GM21360 (cell line): Measurements from ENCODE around the gene NRXN2.
"Not testable (repeated sequence)": the region's sequence is repeated elsewhere in the genome, so short reads cannot be mapped to it uniquely, and the experiment has no call there.

ENCODE experiments used
- ATAC-seq: cut with Tn5 transposase; IDR thresholded peaks from one replicate; pipeline ENCODE4 v1.9.1; 2021; ENCODE audit warnings: mild to moderate bottlenecking, moderate library complexity; ENCODE audit not compliant: unreplicated experiment

NRXN2 gene

DNA sequence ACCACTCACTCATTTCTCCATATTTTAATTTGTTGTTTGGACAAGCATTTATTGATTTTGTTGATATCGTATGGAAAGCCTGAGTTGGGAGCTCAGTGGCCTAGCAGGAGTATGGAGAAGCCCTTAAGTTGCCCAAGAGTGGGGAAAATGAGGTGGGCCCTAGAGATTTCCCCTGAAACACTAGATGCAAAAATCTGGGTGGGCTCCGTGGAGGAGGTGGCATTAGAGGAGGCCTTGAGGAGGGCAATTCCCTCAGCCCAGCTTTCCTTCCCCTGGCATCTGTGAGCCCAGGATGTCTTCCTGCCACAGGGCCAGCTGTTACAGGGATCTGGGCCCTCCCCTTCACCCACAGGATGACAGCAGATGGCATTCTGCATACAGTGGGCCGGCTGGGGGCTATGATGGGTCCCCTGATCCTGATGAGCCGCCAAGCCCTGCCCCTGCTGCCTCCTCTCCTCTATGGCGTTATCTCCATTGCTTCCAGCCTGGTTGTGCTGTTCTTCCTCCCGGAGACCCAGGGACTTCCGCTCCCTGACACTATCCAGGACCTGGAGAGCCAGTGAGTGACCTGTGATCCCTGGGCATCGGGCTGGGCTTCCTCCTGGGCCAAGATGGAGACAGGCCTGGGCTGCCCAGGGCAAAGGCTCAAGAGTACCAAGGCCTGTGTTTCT is 153.6 kb downstream of the NRXN2 start:
- ATAC-seq: no peak

DNA sequence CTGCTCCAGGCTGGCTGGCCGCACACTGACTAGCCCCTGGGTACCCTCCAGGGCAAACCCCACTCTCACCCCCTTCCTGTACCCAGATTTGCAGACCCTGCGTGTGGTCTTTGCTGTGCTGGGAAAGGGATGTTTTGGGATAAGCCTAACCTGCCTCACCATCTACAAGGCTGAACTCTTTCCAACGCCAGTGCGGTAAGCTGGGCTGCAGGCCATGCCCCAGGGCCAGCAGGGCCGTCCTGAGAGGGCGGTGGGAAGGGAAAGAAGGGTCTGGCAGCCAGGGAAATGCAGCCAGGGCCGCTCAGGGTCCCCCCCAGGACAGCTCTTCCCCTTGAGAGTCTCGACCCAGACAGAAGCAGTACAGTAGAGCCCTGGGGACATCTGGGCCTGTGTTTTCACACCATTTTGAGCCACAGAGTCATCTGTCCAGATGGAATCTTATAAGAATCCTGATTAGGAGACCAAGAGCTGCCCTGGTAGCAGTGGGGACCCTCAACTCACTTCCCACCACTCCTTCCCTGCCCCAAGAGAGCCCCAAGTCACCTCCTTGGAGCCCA is 154.3 kb downstream of the NRXN2 start:
- no peak for ATAC-seq

DNA sequence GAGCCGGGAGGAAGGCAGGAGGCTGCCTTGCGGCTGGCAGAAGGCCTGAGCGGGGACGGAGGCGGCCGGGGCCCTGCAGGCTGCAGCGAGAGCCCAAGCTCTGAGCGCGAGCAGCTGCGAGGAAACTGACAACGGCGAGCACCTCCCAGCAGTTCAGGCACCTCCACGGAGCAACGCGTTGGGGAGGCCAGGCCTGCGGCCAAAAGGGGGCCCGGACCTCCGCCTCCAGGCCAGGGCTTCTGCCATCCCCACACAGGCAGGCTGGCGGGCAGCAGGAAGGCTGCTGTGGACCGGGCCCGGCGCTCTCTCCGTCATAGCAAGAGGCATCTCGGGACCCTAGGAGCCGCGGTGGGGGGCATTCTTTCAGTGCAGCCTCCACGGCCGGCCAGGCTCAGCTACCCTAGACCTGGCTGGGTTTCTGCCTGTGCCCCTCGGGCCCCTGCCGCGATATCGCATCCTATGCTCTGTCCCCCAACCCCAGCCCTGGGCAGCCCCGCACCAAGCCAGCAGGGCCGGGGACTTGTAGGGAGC is 154.9 kb downstream of the NRXN2 start:
- no peak for ATAC-seq

DNA sequence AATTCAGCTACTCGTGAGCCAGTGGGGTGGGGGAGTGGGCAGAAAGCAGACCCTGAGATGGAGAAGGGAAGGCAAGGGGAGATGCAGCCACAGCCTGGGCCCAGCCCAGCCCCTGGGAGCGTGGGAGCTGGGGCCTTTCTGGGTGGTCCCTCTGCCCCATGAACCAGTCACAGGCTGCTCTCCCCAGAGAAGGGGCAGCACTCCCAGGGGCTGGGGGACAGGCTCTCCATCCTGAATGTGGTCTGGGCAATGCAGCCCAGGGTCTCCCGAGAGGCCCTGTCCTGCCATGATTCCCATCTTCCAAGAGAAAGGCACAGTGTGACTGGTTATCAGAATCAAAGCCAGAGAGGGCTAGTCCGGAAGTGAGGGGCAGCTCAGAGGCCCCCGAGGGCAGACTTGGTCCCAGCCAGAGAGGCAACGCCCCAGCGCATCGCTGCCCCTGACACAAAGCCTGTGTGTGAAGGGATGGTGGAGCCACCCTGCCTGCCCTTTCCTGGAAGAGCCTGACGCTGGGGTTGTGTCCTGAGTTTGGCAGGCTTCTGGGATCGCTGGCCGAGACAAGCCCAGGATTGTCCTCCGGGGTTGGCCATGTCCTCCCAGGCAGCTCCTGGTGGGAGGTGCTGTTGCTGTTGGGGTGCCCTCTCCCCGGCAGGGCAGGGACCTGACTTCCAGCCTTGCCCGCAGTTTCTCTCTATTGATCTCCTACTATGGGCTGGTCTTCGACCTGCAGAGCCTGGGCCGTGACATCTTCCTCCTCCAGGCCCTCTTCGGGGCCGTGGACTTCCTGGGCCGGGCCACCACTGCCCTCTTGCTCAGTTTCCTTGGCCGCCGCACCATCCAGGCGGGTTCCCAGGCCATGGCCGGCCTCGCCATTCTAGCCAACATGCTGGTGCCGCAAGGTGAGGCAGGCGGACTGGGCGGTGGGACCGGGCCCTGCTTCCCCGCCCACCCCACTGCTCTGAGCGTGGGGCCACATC is 155.8 kb downstream of the NRXN2 start:
- ATAC-seq: no peak

DNA sequence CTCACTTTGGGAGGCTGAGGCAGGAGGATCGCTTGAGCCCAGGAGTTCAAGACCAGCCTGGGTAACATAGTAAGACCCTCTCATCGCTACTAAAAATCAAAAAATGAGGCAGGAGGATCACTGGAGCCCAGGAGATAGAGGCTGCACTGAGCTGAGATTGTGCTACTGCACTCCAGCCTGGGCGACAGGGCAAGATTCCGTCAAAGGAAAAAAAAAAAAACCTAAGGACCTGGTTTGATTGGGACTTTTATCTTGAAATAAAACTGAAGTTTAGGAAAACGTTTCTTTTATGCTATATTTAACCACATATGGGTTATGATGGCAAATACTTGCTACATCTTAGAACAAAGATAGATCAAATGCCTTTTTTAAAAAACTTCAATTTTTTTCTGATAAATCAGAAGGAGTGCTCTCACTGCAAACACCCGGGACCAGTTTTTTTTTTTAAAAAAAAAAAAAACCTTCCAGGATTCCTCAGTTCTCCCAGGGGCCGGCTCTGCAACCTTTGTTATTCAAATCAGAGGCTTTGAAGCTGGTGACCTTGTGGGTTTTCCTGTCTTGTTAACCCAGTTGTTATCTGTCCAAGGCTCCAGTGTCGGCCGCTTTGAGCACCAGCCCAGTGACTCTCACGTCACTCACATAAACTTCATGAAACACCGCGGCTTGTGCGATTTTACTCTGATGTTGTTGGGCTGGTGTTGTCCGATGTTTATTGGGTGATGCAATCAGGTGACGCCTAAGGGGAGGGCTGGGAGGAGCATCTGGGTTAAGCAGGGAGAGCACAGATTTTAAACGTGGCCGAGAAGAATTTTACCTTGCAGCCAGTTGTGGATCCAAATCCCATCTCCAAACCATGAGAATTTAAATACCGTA is 156.7 kb downstream of the NRXN2 start:
- ATAC-seq: no peak

DNA sequence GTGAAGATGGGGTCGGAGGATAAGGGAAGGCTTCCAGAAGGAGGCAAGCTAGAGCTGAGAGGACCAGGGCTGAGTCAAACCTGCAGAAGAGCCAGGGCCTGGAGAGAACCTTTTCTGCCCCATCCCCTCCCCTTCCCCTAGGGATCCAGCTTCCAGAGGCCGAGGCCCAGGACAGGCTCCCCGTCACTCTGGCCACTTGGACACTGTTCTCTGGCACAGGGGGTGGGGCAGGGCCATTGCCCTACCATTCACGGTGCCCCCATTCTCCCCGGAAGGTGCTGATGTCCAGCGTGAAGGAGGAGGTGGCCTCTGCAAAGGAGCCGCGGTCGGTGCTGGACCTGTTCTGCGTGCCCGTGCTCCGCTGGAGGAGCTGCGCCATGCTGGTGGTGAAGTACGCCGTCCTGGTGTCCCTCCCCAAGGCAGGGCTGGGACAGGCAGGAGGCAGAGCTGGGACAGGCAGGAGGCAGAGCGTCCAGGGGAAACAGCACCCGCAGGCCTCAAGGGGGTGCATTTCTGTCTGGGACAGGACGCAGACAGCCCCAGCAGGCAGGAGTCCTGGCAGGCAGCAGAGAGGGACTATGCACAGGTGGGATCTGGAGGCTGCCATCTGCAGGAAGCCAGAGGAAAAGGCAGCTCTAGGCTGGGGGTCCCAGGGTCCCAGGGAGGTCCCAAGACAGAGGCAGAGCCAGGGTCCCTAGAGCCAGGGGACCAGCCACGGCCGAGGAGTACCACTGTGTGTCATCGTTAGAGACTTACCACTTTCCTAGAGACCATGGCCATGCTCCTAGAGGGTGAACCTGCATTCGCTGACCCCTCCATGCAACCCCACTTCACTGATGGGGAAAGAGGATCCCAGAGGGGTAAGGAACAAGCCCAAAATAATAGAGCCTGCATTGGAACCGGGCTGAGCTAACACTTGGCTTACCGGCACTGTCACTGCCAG is 157.8 kb downstream of the NRXN2 start:
- ATAC-seq: no peak

DNA sequence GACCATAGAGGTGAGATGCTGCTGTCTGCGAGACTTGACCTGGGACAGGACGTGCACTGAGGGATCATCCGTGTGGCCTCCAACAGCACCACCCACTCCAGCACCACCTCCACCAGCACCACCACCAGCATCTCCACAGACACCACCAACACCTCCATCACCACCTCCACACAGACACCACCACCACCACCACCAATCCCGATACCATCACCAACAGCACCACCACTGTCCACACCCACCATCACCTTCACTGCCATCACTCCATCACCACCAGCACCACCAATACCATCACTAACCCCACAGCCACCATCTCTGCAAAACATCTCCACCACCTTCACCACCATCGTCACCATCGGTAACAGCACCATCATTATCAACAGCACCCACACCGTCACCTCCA is 158.6 kb downstream of the NRXN2 start:
- ATAC-seq: no peak

DNA sequence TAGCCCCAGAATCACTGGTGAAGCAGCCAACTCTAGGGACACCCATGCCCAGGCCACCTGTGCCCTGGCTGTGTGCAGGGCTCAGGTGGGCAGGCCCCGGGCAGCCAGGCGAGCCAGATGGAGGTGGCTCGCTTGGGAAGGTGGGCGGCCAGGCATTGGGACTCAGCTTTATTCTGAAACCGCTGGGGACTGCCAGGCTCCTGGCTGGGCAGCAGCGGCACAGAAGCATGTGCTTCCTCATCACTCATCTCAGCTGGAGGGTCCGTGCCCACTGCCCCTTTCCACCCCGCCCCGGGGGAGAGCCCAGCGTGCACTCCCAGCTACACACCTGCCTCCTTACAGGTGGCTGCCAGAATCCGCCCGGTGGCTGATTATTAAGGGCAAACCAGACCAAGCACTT is 159.0 kb downstream of the NRXN2 start:
- ATAC-seq: no peak

DNA sequence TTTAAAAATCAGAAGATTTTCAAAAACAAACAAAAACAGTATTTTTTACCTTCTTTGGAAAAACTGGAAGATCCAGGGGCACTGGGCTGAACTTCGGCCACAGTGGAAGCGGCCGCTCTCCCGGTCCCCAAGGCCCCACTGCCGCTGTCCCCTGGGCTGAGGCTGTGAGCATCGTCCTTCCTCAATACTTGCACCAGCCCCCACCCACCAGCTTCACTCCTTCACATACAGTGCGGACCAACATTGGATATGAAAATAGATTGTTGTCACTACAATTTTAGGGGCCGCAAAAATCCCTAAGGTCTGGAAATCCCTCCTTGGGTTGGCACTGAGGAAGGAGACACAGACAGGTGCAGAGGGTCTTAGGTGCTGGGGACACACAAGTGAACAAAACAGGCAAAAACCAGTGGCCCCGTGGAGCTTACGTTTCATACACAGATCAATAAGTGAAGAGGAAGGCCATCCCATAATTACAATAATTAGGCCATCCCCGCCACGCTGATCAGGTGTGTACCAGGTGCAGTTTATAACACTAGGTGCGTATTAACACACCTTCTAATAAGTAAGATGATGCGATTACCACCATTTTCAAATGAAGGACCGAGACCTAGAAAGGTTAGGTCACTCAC is 160.2 kb downstream of the NRXN2 start:
- no peak for ATAC-seq

DNA sequence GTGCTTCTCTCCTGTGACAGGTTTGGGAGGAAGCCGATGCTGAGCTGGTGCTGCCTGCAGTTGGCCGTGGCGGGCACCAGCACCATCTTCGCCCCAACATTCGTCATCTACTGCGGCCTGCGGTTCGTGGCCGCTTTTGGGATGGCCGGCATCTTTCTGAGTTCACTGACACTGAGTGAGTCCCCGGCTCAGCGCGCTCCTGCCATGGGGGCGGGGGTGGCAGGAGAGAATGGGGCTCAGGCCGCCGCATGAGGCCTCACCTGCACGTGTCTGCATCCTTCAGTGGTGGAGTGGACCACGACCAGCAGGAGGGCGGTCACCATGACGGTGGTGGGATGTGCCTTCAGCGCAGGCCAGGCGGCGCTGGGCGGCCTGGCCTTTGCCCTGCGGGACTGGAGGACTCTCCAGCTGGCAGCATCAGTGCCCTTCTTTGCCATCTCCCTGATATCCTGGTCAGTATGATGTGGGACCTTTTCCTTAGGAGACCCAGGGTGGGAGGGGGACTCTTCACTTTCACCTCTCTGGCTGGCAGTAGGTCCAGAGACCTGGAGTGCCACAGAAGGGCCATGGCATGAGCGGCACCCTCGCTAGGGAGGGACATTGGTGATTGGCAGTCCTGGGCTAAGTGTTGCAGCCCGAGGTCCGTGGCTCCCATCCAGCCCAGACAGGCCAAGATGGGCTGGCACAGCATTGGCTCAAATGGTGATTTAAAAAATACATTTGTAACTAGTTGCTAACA is 160.8 kb downstream of the NRXN2 start:
- no peak for ATAC-seq

DNA sequence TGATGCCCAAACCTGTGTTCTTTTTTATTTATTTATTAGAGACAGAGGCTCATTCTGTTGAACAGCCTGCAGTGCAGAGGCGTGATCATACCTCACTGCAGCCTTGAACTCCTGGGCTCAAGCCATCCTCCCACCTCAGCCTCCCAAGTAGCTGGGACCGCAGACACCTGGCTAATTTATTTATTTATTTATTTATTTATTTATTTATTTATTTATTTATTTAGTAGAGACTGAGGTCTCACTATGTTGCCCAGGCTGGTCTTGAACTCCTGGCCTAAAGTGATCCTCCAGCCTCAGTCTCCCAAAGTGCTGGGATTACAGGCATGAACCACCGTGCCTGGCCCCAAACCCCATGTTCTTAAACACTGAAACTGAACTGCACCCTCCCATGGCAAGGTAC is 161.6 kb downstream of the NRXN2 start:
- not testable (repeated sequence) for ATAC-seq

DNA sequence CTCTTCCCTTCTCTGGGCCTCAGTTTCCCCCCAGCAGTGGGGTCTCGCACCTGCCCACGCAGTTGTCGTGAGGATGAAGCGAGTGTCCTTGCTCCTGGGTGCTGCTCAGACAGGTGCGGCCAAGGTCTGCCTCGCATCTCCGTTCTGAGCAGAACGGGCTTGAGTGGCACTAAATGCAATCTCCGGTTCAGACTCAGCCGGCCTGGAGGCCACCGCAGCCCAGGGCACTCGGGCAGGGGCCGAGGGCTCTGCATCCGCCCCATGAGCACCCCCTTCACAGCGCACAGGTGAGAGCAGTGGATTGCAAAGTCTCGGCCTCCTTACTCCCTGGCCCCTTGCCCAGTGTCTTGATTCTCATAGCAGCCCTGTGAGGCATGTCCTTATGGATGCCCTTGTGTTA is 162.1 kb downstream of the NRXN2 start:
- ATAC-seq: no peak

DNA sequence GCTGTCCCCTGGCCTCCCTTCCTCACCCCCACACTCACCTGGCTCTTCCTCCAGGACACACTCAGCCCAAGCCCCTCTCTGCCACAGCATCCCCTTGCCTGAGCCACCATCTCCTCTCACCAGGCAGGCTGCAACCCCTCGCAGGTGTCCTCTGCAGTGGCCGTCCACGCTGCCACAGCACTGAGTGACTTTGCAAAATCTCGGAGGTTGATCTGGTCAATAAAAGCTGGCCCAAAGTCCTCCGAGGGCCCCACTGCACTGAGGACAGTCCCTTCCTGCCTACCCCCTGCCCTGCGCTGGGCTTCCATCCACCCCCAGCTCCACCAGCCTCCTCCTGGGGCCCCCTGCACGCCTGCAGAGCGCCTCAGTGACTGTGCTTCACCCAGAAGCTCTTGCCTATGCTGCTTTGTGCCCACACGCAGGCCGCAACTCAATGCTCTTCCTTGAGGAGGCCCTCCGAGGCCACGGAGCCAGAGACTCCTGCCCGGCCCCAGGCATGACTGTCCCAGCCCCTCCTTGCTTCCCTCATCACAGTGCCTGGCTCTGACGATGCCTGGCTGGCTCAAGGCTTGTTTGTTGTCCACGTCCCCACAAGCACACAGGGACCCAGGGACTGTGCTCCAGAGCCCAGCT is 162.7 kb downstream of the NRXN2 start:
- ATAC-seq: no peak

DNA sequence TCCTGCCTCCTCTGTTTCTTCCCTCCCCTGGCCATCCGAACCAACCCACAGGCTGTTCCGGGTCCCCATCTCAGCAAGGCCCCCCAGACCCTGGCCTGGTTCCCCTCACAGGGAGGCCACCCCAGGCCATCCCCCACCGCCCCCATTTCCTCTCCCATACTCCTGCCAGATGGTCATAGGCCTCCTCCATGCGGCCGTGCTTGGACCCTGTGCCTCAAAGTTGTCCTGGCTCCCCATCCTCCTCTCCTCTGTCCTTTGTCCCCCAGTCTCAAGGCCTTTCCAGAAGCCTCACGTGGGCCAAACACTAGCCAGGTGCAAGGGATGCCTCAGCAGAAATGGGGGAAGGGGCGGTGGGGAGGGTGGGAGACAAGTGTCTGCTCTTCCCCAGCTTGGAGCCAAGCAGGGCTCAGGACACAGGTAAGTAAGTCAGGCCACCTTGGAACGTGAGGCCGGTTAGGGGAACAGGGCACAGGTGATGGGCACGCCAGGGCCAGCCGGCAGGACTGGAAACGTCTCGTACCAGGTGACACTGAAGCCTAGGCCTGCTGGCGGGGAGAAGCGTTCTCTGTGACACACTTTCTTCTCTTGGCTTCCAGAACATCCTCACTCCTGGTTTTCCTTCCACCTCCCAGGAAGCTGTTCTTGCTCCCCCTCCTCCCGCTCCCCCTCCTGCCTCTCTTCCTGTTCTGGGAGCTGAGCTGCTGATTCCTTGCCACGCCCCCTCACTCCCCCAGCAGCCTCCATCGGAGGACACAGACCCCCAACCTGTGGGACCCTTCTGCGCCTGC is 163.5 kb downstream of the NRXN2 start:
- no peak for ATAC-seq

DNA sequence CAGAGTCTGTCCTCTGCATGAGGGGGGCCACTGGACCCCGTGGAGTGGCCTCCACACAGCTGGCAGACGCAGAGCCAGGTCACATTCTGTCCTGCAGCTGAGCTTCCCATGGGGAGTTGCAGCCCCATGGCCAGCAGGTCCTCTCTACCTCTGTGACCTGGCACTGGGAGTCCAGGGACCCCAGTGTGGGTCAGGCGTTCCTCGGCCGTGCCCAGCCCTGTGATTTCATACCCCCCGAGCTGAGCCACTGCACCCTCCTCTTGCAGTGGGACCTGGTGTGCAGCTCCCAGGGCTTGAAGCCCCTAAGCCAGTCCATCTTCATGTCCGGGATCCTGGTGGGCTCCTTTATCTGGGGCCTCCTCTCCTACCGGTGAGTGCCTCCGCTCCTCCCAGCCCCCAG is 164.1 kb downstream of the NRXN2 start:
- no peak for ATAC-seq

DNA sequence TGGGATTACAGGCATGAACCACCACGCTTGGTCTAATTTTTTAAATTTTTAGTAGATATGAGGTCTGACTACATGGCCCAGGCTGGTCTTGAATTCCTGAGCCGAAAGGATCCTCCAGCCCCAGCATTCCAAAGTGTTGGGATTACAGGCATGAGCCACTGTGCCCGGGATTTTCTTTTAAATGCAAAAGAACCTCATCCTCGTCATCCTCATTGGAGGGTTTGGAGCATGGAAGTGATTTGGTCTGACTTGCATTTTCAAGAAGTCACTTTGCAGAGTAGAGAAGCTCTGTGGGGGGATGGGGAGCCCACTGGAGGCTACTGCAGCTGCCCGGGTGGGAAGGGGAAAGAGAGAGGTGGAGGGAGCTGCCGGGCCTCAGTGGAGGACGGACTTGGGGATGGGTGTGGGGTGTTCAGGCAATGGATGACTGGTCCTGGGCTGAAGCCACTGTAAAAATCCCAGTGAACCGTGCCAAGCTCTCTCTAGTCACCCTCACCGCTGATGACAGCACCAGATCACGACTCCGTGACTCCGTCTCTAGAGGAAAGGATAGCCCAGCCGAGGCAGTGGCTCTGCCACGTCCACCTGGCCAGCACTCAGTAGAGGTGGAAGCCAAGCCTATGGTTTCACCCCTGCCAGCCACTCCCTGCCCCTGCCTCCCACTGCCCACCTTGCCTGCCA is 164.8 kb downstream of the NRXN2 start:
- ATAC-seq: no peak
